Non-pigmented ciliary epithelial cell (primary cell): ENCODE data around the gene SDK1.
"Not testable (repeated sequence)": the region's sequence is repeated elsewhere in the genome, so short reads cannot be mapped to it uniquely, and the experiment has no call there.

ENCODE experiments used
- DNase-seq: peaks from one replicate; pipeline ENCODE4 v3.0.0-alpha.2; 2010; ENCODE audit warnings: low read depth

The SDK1 gene

DNA sequence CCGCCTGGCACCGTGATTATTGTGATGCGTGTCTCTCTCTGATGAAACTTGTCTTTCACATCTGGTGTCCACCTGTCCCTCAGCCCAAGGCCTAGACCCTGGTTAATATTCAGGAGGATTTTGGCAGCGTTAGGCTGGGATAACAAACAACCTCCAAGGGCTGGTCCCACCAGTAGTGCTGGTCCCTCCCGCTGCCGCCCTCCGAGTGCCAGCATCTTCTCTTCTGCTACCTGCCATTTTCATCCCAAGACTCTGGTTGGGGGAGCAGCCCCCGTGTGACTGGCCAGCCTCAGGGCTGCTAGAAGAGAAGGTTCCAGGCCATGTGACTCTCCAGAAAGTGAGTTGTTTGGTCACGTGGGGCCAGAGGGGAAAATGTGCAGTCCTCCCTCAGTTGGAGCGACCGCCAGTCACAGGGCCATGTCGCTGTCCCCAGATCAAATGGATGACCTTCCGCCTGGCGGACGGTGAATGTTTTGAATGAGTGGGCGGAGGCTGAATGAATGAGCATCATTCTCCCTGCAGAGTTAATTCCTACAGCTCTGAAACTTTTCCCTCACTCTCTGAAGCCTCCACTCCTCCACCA lies 901.2 kb downstream of the SDK1 start:
- DNase-seq, result no peak

DNA sequence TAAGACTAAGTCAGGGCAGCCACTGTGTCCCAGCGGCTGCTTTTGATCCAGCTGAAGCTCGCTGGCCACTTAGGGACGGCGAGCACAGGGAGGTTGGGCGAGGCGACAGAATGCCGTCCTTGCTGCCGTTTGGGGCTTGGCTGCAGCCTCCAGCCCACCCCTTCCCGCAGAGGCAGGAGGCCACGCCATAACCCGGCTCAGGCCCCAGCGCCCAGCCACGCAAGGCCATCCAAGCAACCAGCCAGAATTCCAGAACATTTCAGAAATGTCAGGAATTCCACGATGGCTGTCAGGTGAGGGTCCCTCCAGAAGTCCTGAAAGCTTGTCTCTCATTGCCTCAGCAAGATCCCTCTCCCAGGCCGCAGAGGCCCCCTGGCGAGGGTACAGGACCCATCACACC lies 901.9 kb downstream of the SDK1 start:
- DNase-seq, result no peak

DNA sequence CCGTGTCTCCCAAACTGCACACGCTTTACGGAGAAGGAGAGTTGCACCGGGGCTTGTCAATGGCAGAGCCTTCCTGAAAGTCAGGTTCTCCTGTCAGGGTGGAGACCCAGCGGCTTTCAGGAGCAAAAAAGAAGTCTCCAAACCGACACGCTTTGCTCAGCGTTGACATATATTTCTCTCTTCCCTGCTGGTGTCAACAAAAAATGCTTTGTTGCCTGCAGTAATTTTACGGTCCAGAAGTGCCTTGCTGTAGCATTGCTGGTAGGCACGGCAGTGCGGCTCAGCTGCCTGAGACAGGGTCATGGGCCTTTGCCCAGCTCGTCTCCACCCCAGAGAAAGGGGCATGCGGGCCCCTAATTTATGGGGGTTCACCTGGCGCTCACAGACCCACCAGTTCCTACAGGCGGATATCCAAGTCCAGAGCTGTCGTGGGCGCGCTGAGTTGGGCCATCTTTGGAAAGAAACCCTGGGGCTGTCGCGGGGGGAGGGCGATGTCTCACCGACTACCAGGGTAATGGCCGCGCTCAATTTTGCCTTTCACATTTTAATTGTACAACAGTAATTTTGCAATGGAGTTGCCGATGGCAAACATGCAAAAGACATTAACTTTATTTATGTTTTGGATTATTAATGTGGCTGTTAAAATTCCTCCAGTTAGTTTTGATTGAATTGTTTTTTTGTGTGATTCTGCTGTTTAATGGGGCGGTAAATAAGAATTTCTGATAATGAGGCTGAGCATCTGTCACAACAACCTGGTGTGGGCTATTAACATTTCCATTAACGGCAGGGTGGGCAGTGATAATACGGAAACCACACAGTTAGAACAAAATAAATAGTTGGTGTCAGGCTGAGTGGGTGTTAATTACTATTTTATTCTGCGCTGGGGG lies 902.8 kb downstream of the SDK1 start:
- no peak for DNase-seq

DNA sequence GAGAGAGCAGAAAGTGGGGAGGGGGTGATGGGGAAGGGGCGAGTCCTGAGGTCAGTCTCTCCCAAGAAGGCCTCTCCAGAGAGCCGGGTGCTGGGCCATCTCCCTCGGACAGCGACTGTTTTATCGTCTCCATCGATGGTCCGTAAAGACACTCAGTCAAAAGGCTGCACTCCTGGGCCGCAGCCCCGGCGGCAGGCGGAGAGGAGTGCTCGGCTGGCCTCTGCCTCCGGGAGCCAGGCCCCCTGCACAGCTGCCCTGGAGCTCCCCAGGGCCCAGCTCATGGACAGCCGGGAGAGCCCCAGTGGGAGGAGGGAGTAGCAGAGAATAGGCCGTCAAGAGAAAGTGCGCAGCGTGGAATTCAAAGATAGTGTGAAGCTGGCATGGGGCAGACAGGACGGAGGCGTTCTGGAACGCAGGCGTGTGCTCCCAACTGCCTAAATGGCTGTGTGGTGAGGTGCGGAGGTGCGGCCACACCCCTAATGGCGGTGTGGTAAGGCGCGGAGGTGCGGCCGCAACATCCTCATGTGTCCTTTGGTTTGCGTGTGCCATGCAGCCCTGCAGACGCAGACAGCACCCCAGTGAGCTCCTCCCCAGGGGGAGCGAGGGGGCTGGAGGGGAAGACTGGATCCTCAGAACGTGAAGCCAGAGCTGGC lies 903.6 kb downstream of the SDK1 start:
- no peak for DNase-seq

DNA sequence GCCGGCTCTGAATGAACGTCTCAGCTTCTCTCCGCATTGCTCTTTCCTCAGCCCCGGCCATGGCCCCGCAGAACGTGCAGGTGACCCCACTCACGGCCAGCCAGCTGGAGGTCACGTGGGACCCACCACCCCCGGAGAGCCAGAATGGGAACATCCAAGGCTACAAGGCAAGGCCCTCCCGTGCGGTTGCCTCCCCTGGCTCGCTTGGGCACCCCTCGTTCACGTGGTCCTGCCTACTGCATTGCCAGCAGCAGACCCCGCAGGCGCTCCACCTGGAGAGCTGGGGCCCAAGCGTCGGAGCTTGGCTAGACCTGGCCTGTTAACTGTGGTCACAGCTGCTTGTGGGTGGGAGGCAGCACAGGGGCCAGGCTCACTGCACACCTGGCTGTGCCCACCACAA lies 904.8 kb downstream of the SDK1 start:
- DNase-seq, result no peak

DNA sequence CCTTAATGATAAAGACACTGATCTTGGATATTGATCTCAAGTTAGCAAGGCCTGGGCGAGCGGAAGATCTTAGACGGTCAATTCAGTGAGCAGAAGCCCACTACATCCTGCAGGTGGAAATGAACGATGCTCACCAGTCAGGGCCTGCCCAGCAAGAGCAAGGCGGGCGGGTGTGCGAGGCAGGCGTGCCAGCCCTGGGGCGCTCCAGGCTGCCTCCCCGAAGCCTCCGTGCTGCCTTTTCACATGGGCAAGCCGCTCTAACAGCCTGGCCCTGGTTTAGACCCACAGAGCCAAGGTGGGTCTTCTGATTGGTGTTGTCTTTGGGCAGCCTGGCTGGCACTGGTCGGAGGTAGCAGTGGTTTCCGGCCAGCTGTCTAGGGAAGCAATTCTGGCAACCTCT lies 906.0 kb downstream of the SDK1 start:
- no peak for DNase-seq

DNA sequence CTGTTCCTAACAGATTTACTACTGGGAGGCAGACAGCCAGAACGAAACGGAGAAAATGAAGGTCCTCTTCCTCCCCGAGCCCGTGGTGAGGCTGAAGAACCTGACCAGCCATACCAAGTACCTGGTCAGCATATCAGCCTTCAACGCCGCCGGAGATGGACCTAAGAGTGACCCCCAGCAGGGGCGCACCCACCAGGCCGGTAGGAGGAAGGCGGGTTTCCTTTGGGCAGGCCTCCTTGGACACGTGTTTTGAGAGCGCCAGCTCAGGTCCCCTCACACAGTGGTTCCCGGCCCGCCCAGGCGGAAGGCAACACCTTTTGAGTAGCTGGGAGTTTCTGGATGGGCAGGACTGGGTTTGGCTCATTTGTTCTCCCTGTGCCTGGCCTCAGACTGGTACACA lies 907.0 kb downstream of the SDK1 start:
- DNase-seq, result no peak

DNA sequence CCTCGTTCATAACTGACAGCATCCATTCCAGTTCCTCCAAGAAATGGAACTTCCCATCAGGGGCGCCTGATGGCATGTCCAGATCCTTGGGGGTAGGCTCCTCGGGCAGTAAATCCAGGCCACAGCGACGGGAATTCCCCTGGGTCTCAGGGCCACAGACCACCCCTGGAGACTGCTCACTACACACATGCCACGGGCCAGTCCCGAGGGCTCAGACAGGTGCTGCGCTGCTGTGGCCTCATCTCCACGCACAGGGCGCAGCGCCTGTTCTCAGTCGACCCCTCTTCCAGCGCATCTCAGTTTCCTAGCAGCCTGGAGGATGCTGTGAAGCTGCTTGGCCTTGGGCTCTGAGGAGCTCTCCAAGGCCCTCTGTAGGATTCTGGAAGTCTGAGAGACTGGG lies 907.5 kb downstream of the SDK1 start:
- no peak for DNase-seq

DNA sequence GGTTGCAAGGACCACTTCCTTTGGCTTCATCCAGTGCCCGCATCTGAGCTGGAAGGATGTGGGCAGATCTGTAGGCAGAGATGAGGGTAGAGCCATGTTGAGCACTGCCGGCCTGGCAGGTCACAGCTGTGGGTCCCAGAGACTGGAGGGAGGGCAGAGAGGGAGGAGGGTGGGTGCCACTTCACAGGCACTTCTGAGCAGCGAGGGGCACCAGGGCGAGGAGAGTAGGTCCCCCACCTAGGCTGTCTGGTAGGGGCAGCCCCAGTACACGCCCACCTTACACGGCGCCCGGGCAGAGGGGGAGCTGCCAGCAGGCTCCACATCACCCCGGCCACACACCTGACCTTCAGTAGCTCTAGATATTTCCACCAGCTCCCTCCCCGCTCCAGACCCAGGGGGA lies 908.1 kb downstream of the SDK1 start:
- DNase-seq, result no peak

DNA sequence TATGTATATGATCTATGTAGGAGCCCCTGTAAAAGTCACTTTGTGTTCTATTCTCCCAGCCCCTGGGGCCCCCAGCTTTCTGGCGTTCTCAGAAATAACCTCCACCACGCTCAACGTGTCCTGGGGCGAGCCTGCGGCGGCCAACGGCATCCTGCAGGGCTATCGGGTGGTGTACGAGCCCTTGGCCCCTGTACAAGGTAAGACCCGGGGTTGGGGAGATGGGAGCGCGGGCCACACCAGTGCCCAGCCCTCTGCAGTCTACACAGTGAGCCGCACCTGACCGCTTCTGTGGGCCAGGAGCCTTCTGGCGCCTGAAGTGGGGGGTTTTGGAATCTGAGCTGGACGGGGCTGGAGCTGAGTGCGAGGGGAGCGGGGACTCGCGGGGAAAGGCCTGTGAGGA lies 908.9 kb downstream of the SDK1 start:
- no peak for DNase-seq

DNA sequence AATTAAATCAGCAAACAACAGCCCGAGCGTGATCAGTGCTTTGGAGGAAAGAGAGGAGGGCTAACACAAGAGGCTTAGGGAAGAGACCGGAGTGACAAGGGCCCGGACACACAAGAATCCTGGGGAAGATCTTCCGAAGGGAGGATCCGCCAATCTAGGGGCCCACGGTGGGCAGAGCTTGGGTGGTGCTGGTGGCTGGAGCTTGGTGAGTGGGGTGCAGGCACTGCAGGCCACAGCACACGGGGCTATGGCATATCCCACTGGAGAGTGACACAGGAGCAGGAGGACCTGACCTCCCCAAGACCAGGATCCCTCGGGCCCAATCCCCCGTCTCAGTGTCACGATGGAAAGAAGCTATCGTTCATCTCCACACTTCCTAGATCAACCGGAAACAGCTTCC lies 909.8 kb downstream of the SDK1 start:
- no peak for DNase-seq

DNA sequence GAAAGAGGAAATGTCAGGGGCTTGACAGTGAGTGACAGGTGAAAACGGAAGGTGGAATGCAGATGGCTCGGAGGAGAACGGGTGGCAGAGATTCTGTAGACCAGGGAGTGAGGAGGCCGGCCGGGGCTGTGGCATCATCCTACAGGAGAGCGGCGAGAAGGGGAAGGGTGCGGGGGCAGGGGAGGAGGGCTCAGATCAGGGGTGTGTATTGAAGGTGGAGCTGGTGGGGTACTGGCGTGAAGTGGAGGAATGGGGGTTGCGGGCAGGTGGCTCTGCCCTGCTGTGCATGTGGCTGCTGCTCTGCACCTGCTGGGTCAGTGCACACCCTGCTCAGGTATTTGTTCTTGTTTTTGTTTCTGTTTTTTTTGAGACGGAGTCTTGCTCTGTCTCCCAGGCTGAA lies 910.2 kb downstream of the SDK1 start:
- DNase-seq, result no peak

DNA sequence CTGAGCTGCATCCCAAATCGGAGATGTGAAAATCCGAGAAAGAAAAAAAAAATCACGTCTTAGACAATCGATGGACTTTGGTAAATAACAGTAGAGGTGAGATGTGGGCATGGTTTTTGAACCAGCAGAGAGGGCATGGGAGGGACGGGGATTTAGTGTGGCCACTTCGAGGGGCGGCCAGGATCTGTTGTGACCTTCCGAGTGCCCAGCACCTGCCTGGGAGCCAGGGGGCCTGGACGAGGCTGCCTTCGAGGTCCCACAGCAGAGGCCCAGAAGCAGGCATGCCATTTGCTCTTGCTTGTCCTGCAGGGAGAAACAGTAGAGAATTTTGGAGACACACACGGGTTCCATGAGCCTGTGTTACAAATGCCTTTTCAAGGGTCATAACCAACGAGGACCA lies 911.3 kb downstream of the SDK1 start:
- DNase-seq, result no peak

DNA sequence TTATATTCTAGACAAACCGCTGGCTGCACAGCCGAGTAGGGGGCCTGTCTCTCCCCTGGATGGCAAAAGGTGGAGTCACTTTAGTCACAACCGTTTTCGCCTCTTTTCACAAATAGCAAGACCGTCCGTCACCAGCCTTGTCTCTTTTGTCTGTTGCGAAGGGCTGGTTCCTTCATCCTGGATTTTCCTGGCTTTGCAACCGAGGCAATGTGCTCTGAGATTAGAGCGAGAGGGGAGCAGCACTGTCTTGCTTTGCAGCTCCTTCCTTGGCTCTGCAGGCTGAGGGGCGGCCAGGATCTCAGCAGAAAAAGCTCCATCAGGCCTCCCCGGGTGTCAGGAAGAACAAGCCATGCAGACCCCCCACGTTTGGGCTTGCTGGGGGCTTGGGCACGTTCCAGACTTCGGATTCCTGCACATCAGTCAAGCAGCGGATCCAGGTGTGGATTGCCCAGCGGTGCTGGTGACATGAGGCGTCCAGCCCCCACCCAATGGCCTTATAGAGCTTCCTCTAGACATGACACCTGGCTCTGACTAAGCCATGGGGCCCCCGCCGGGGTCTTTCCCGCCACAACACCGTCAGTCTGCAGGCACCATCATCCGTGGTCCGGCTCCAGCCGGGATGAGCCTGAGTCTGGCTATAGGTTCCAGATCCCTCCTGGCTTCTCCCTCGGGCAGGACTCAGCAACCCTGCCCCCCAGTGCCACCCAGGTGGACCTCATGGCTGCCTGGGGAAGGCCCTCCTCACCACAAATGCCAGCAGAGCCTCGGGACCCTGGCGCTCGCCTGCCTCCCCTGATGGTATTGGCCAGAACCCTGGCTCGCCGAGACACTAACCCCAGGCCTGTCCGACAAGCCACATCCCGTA lies 913.5 kb downstream of the SDK1 start:
- DNase-seq, result no peak

DNA sequence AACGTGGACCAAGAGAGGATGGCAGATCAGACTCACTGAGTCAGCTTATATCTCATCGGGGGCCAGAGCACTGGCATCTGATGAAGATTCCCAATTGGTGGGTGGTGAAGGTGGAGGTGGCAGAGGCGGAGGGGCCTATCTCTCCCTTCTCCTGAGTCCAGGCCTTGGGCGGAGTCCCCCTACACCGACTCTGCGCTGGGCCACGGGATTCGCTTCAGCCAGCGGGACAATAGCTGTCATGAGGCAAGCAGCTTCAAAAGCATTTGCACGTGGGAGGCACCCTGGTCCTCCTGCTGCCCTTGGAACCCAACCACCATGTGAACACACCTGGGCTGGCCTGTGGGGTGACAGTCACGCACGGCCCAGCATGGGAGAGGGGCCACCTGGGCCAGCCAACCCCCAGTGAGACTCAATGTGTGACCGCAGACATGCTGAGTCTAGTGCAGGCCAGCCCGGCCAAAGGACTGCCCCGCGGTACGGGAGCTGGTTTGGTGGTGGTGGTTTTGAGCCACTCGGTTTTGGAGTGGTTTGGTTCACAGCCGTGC lies 914.2 kb downstream of the SDK1 start:
- no peak for DNase-seq

DNA sequence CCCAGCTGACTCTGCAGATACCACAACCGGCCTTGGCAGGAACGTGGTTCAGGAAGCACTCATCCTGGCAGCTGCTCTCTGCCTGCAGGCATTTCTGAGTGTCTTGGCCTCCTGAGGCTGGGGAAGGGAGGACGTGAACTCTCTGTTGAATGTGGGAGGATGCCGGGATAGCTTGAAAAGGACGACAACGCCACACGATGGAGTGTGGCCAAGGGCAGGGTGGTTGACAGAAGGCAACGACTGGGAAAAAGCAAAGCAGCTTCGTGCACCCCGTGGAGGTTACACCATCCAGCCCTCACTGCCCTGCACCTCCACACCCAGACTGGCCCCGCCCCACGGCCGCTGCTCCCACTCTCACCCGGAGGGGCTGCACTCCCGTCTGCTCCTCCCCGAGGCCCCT lies 915.0 kb downstream of the SDK1 start:
- DNase-seq, result no peak

DNA sequence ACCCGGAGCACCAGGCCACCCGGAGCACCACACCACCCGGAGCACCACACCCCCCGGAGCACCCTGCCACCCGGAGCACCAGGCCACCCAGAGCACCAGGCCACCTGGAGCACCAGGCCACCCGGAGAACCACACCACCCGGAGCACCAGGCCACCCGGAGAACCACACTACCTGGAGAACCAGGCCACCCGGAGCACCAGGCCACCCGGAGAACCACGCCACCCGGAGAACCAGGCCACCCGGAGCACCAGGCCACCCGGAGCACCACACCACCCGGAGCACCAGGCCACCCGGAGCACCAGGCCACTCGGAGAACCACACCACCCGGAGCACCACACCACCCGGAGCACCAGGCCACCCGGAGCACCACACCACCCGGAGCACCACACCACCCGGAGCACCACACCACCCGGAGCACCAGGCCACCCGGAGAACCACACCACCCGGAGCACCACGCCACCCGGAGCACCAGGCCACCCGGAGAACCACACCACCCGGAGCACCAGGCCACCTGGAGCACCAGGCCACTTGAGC lies 916.1 kb downstream of the SDK1 start:
- DNase-seq, result not testable (repeated sequence)

DNA sequence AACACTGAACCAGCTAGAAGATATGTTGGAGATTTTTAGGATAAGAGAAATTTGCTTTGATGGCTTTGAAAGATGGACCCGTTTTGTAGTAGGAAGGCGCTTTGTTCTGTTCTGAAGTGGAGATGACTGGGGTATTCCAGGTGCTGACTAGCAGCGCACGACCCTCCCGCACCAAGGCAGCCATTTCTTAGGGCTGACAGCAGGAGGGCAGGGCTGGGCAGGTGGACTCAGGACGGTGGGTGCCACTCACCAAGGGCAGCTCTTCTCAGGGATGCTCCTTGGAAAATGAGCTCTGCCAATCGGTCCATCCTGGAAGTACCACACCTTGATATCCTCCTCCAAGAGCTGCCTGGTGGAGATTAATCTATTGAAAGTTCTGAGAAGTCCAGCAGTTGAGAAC lies 917.4 kb downstream of the SDK1 start:
- DNase-seq, result no peak

DNA sequence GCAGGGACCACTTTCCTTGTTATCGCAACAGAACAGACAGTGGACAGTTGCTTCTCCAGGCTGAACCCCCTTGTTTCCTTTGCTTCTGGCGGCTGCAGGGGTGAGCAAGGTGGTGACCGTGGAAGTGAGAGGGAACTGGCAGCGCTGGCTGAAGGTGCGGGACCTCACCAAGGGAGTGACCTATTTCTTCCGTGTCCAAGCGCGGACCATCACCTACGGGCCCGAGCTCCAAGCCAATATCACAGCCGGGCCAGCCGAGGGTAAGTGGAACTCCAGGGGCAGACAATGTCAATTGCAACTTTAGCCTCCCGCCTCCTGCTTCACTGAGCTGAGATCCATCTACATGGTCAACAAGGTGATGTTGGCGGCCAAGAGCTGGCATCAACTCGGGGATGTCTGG lies 919.0 kb downstream of the SDK1 start:
- no peak for DNase-seq

DNA sequence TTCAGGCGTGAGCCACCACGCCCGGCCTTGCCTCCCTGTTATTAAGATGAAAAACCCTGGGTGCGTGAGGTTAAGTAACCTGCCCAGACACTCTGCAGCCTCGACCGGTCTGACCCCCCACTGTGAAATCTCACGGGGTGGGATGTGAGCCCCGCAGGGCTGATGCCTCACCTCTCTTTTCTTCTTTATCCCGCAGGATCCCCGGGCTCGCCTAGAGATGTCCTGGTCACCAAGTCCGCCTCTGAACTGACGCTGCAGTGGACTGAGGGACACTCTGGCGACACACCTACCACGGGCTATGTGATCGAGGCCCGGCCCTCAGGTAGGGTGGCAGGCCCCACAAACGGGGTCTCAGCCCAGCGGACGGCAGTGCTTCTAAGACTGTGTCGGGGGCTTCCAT lies 920.0 kb downstream of the SDK1 start:
- no peak for DNase-seq

DNA sequence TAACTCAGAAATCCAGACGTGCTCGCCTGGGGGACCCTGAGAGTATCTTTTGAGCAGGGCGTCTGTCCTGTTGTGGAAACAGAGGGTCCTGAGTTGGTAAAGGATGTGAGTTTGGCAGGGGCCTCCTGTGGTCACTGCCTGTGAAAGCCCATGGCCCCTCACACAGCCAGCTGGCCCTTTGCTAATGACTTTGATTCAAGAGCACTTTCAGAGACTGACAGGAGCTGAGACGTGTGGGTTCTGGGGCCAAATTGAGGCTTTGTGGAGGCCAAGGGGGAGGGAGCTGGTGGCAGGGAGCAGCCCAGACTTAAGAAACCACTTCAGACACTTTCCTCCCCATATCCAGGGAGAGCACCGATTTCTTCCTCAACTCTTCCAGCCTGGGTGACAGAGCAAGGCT lies 921.6 kb downstream of the SDK1 start:
- DNase-seq, result no peak

DNA sequence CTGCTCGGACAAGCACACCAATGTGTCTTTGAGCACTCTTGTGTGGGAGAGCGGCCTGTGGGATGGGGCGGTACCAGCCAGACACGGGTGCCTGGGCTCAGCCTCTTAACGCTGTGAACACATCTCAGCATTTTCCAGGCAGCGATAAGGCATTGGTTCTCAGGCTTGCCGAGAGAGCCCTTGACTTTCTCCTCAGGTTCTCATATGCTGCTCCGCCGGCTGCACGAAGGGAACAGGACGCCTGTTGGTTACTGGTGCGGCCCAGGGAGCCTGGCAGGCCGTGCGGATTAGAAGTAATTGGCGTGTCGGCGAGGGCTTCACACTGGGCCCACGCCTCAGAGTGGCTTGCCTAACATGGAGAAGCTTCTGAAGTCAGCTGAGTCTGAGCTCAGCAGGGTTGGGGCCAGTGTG lies 924.3 kb downstream of the SDK1 start:
- DNase-seq, result no peak
